DOHH2 (cell line): ENCODE results near the gene MAP9.

Experiments used
- CTCF ChIP-seq: fragments of 200-600 bp; sonication (generic); IDR thresholded peaks from one replicate; pipeline ENCODE4 v1.5.1; 2014; ENCODE audit warnings: antibody characterized with exemption, mild to moderate bottlenecking, low read depth, low read length; ENCODE audit not compliant: poor library complexity, severe bottlenecking
- EZH2phosphoT487 ChIP-seq: fragments of 200-600 bp; sonication (generic); IDR thresholded peaks from 2 replicates; pipeline ENCODE4 v1.6.1; 2017; ENCODE audit warnings: borderline replicate concordance, mild to moderate bottlenecking, antibody characterized with exemption, low read length, moderate library complexity, mixed read lengths

GRCh38 chr4:155400893-155401292, 24.1 kb upstream of the MAP9 start:
- TF ChIP-seq CTCF (no peak), EZH2phosphoT487 (no peak)
